HG02852 (cell line): ENCODE data around the gene WSCD2.

Experiments
- ATAC-seq: cut with Tn5 transposase; IDR thresholded peaks from one replicate; pipeline ENCODE4 v1.9.1; 2021; ENCODE audit warnings: mild to moderate bottlenecking, moderate library complexity; ENCODE audit not compliant: unreplicated experiment

The WSCD2 gene

DNA sequence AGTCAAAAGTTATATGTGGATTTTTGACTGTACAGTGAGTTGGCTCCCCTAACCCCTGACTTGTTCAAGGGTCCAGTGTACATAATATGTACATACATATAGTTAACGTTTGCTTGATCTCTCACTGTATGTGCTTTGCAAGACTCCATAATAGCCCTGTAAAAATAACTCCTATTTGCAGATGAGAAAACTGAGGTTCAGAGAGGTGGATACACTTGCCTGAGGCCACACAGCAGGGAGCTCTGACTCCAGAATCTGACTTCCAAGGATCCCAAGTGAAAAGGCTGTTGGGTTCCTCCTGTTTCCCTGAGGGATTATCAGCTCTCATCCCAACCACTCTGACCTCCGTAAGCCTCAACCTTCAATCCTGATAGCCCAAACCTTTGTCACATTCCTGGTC is 168.3 kb downstream of the WSCD2 start:
- no peak for ATAC-seq

DNA sequence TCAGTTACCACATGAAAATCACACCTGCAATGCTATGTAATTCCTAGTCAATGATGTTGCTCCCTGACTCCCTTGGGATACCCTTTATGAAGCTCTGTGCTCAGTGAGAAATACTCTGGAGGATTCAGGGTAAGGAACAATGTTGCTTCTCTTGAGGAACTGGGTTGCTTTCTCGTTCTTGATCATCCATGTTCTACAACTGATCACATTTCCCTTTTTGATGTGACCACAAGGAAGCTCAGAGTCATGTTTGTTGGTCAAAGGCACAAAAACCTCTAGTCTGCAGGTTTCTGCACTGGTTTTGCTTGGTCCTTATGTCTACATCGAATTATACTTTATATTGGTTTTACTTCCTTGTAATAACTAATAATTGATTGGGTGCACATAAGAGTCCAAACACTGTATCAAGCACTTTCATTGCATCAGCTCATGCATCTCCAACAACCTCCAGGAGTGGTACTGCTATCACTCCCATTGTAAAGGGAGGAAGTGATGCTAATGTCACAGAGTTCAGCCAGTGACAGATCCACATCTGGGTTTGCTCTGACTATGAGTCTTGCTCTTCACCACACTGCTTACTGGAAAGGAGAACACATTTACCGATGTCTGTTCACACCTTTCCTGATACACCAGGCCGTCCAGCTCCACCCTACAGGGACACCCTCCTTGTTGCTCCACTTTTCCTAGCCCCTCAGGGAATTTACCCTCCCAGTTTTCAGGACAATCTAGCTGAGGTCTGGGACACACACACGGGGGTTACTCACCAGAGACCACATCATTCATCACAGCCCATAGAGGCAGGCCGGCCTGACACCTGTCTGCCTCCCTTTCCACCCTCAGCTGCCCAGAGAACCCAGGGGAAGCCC is 169.0 kb downstream of the WSCD2 start:
- no peak for ATAC-seq

DNA sequence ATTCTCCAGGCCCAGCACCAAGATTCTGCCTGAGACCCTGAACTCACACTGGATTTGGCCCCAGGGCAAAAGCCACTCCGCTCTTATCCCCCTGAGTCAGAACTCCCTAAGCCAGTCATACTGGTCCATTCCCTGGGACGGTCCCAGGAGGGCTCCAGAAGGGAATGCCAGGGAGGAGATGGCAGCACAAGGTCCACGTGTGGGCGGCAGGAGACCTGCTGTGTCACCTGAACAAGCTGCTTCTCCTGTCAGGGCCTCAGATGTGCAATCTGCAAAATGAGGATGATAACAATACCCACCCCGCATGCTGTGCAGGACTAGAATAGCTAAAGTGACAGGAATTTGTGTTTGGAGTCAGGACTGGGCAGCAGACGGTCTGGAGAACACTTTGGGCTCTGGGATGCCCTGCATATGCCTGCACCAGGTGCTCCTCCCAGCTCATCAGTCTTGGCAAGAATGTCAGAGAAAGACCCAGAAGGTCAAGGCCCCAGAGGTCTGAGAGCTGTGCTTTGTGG is 169.7 kb downstream of the WSCD2 start:
- no peak for ATAC-seq

DNA sequence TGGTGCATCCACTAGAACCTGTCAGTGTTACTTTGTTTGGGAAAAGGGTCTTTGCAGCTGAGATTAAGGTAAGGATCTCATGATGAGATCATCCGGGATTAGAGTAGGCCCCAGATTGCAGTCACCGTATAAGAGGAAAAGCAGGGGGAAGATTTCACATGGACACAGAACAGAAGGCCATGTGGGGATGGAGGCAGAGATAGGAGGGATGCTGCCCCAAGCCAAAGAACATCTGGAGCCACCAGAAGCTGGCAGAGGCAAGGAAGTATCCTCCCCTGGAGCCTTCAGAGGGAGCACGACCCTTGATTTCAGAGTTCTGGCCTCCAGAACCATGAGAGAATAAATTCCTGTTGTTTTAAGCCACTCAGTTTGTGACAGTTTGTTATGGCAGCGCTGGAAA is 170.4 kb downstream of the WSCD2 start:
- no peak for ATAC-seq
